IPS-NIHi7 (cell line): ENCODE results near the gene ADGRA1.

ENCODE experiments used
- DNase-seq: peaks from one replicate; pipeline ENCODE4 v3.0.0; 2012; ENCODE audit warnings: mixed read lengths; ENCODE audit errors: extremely low spot score

ADGRA1 gene

DNA sequence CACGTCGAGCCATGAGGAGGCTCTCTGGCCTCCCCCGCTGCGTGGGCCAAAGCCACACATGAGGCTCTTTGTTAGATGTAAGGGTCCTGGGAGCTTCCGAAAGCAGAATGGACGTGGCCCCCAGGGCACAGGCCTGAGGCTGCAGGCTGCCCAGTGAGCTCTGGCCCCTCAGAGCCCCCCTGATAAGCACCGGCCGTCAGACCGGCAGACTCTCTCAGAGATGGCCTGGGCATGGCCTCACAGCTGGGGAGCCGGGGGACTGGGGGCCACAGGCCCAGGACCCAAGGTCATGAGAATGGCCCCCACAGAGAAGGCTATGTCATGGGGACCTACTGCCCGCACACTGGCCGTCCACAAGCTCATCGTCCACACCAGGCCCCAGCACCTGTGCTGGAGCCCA lies 31.7 kb upstream of the ADGRA1 start:
- DNase-seq, result no peak

DNA sequence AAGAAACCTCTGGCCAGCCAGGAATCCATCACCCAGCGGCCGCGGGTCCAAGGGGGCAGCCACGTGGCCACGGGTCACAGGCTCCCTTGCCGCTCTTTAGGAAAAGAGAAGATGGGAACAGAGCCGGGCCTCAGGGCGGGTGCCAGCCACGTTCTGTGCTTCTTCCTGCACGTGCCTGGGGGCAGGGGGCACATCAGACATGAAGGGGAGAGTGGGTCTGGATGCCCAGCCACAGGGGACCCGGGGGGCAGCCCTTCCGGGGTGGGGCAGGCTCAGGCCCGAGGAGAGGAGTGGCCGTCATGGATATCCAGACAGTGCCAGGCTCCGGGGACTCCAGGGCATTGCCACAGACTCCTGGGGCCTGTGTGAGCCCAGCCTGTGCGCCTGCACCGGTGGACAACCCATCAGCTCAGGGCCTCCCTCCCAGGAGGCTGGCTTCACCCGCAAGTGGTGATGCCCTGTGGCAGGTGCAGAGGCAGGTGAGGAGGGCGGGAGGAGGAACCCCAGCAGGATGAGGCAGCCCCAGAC lies 31.0 kb upstream of the ADGRA1 start:
- DNase-seq, result no peak

DNA sequence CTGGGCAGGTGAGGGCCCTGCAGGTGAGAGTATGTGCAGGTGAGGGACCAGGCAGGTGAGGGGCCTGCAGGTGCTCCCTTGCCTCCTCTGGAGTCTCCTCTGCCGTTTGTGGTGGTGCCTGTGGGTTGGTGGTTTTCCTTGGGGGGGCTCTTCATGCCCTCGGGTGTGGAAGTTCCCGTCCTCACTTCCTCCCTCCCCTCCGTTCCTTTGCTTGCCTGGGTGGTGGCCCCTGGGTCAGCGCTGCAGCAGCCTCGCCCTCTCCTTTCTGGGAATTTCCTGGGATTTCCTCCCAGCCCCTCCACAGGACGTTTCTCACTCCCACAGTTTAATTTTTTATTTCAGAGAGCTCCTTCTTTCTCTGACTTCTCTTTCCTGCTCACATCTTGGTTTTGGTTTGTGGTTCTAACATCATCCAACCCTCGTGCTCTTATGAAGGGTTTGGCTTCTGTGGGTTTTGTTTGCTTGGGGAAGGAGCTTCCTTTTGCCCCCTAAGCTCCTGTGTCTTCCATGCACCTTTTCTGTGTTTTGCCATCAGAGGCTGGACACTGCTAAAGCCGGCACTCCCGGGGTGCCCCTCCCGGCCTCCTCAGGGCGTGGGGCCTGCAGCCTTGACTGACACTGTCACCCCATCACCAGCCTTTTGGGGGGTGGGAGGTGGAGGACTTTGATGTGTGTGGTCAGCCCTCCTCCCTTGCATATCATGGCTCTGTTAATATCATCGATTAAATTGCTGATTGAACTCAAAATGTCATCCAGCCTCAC lies 29.2 kb upstream of the ADGRA1 start:
- DNase-seq, result no peak

GRCh38 chr10:133059093-133059470 lies 28.6 kb upstream of the ADGRA1 start:
- no peak for DNase-seq

DNA sequence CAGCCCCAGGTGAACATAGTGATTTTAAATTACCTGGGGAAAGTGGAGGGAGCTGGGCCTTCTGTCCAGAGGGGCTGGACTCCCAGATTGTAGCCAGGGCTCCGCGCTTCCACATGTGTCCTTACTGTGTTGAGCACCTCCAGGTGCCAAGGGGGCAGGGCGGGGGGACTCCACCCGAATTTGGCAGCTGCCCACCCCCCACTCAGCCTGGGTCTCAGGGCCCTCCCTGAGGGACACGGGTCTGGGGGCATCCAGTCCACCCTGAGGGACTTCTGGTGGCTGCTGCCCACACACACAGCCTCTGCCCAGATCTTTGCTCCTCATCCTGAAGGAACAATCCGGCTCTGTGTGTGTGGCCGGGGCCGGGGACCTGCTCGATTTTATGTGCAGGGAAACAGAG lies 28.2 kb upstream of the ADGRA1 start:
- no peak for DNase-seq

GRCh38 chr10:133060022-133060421 lies 27.7 kb upstream of the ADGRA1 start:
- DNase-seq, result no peak

GRCh38 chr10:133060466-133060865 lies 27.3 kb upstream of the ADGRA1 start:
- no peak for DNase-seq

DNA sequence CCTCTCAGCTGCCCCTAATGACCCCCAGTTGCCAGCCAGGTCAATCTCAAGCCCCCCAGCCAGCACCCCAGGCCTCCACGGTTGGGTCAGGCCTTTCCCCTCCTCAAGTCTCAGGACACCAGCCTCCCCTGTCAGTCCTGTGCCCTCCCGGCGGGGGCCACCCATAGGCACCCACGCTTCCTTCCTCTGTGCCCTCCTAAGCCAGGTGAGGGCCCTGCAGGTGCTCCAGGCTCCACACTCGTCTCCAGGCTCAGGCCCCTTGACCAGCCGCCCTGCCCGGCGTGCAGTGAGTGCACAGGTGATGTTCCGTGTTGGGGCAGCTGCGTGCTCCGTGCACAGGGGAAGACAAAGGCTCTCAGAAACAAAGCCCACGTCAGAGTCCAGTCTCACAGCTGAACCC lies 26.8 kb upstream of the ADGRA1 start:
- no peak for DNase-seq

GRCh38 chr10:133061296-133062038 lies 26.3 kb upstream of the ADGRA1 start:
- no peak for DNase-seq

GRCh38 chr10:133062085-133062484 lies 25.6 kb upstream of the ADGRA1 start:
- no peak for DNase-seq

- no peak for DNase-seq
Observed at GRCh38 chr10:133062635-133063034, 25.1 kb upstream of the ADGRA1 start.

DNA sequence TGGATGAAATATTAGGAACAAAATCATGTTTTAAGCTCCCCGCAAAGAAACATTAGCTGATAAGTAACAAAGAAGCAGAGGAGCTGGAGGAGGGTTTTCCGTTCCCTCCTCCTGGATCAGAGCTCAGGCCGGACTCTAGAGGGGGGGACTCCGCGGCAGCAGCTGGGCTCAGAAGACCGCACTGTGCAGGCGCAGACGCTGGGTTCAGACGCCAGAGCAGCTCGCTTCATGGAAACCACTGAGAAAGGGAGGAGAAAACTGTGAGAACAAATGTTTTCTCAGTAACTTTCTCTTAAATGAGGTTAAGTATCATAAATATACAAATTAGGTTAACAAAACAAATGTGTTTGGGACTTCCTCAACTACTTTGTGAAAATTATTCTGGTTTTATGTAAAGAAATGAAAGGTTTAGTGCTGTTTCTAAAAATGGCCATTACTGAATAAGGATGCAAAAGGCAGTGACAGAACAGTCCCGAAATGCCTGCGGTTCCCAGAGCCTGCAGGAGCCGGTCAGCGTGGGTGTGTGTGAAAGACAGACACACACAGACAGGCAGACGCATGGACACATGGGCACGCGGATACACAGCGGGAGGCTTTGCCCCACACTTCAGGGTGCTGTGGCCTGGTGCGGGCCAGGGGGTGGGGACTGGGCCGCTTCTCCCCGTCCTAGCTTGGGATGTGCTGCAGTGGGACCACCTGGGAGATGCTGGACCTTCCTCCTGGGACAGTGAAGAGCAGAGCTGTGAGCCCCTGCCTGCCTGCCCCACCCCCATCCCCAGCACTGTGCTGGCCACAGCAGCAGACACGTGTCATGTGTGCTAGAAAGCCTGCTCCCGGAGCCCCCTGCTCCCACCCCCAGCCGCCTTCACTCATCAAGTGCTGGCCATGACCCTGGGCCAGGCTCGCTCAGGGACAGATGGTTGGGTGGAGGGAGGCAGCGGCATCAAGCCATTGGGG lies 20.3 kb upstream of the ADGRA1 start:
- DNase-seq, result no peak

GRCh38 chr10:133068111-133069032 lies 19.4 kb upstream of the ADGRA1 start:
- DNase-seq, result no peak

DNA sequence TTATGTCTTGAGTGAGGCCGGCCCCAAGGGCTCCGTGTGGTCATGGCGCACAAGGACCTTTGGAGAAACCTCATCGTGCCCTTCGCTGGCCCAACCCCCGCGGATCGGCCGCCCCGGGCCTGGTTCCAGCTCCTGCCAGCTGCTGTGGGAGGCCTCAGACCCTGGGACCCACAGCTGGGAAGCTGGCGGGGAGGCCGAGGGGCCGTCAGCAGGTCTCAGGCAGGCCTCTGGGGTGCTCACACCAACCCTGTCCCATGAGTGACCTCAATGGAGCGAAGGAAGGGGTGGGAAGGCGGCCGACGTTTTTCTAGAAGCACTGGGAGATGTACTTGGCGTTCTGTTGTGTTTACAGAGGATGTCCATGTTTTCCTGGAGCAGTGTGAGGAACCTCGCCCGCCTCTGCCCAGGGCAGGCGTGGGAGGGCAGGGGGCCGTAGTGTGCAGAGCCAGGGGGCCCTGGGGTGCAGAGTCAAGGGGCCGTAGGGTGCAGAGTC lies 18.6 kb upstream of the ADGRA1 start:
- no peak for DNase-seq

- no peak for DNase-seq
Observed at GRCh38 chr10:133070405-133070804, 17.3 kb upstream of the ADGRA1 start.

DNA sequence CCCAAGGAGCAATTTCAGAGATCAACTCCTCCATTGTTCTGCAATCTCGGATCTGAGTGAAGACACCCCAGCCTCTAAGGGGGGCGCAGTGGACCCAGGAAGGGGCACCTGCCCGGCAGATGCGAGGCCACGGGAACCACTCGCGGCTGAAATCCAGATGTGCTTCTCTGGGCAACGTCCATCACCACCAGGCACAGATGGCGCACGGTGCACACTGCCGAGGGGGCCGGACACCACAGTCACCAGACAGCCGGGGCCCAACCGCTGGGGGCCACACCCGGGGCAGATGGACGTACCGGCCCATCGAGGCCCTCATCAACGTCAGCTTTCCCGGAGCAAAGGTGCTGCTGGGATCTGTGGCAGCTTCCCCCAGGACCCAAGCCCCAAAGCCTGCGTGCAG lies 16.9 kb upstream of the ADGRA1 start:
- no peak for DNase-seq

DNA sequence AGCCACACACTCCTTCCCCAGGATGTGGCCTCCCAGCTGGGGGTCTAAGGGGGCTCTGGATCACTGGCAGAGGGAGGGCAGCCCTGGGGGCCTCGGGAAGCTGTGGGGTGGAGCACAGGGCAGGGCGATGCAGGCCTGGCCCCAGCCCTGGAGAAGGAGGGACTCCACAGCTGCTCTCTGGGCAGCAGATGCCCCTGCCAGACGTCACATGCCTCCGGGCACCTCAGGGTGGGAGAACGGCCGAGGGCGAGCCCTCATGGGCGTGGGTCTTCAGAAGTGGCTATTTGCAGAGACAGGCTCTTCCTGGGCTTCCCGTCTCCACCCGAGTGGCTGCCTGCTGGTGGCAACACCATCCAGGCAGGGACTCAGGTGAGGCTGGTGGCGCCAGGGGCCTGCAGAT lies 16.0 kb upstream of the ADGRA1 start:
- no peak for DNase-seq

DNA sequence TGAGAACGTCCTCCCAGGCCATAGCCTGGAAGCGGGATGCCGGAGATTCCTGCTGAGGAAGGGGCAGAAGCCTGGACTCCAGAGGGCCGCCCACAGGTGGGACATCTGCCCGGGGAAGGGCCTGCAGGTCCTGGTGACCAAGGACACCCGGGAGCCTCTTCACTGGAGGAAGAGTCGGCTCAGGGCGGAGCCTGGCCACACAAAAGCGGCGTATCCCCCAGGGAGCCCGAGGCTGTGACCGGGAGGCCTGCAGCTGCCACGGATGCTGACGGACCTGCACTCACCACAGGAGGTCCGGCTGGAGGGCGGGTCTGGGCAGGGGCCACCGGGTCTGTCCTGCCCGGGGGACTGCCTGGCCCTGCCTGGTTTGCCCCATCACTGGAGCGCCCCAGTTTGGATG lies 15.5 kb upstream of the ADGRA1 start:
- no peak for DNase-seq

DNA sequence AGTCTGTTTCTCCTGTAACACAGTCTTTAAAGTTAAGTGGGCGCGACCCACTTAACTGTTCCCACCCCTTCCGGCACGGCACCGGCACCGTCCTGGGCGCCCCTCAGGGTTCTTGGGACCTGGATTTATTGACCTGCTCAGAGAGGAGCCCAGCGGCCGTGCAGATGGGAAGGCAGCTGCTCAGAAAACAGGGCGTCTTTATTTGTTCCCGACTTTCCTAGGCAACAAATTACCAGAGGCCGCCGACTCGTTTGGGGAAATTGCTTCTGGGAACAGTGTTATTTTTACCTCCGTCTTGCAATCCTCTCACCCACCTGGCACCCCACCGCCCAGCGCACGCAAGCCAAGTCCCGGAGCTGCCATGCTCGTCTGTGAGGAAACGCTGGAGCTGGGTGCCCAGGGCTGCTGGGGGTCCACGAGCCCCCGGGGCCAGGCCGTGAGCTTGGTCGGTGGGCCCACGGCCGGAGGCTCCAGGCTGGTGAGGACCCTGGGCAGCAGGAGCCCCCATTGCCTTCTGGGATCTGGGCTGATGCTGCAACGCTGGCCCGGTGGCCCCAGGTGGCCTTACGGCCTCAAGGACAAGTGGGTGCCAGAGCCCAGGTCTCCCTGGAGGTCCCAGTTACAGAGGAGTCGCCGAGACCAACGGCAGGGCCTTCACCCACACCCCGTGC lies 14.9 kb upstream of the ADGRA1 start:
- no peak for DNase-seq
